GM13976 (cell line): ENCODE results near the gene PHC2.

ENCODE experiments used
- DNase-seq: peaks from one replicate; pipeline ENCODE4 v3.0.0; 2012; ENCODE audit warnings: low spot score
- CTCF ChIP-seq: IDR thresholded peaks from 2 replicates; pipeline ENCODE4 v1.5.1; 2012; ENCODE audit warnings: borderline replicate concordance, mild to moderate bottlenecking; ENCODE audit not compliant: insufficient read depth; ENCODE audit errors: extremely low read depth, missing control alignments, control extremely low read depth
- in situ Hi-C: fragments of 300-500 bp; cut with MboI; formaldehyde crosslinking; loops from one replicate; pipeline ENCODE4 v1.12.0; 2022; ENCODE audit warnings: low sequenced_read_pairs, mixed read lengths, inconsistent platforms; ENCODE audit not compliant: unreplicated experiment

The PHC2 gene

GRCh38 chr1:33354707-33355316 is 76.1 kb downstream of the PHC2 start:
- DNase-seq = no peak
- in situ Hi-C loops = no loop called here
- no peak for TF ChIP-seq CTCF

- TF ChIP-seq CTCF = no peak
- in situ Hi-C loops = no loop called here
- DNase-seq = no peak
Observed at GRCh38 chr1:33353531-33353930, 77.4 kb downstream of the PHC2 start.

GRCh38 chr1:33351281-33351660 is 79.6 kb downstream of the PHC2 start:
- no peak for DNase-seq
- in situ Hi-C loops = no loop called here
- no peak for TF ChIP-seq CTCF

- no peak for TF ChIP-seq CTCF
- in situ Hi-C loops = no loop called here
- DNase-seq = no peak
Observed at GRCh38 chr1:33350611-33351280, 80.1 kb downstream of the PHC2 start.

- in situ Hi-C loops = no loop called here
- no peak for TF ChIP-seq CTCF
- peak; percentile 98 for DNase-seq
Observed at GRCh38 chr1:33349778-33350610, 80.9 kb downstream of the PHC2 start.

GRCh38 chr1:33349081-33349759 is 81.7 kb downstream of the PHC2 start:
- peak; percentile 63 for DNase-seq
- in situ Hi-C loops = no loop called here
- no peak for TF ChIP-seq CTCF
